GM21447 (cell line): ENCODE results near the gene LECT2.

Experiments
- ATAC-seq: cut with Tn5 transposase; IDR thresholded peaks from one replicate; pipeline ENCODE4 v1.9.1; 2021; ENCODE audit not compliant: unreplicated experiment

The LECT2 gene

DNA sequence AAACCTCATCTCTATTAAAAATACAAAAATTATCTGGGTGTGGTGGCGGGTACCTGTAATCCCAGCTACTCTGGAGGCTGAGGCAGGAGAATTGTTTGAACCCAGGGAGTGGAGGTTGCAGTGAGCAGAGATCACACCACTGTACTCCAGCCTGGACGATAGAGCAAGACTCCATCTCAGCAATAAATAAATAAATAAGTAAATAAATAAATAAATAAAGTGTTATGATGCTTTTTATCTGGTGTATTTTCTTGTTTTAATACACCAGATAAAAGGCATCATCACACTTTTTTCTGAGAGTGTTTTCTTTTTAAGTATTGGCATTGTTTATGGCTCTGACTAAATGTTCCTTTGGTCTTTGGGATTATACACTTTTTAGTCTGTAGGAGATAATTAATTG lies 24.2 kb upstream of the LECT2 start:
- no peak for ATAC-seq

DNA sequence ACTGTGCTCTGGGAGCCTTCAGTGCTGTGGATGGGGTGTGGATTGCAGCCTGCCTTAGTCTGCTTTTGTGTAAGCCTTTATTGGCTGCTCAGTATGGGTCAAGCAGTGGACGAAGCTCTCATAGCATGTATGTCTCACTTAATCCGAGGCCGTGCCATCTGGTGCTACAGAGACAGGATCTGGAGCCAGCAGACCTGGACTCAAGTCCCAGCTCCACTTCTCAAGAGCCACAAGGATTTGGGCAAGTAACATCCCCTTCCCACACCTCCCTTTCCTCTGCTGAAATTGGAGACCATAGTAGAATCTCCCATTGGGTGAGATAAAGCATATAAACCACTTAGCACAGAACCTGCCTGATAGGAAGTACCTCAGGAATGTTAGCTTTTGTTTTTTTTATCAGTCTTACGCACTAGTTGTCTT lies 23.4 kb upstream of the LECT2 start:
- no peak for ATAC-seq

DNA sequence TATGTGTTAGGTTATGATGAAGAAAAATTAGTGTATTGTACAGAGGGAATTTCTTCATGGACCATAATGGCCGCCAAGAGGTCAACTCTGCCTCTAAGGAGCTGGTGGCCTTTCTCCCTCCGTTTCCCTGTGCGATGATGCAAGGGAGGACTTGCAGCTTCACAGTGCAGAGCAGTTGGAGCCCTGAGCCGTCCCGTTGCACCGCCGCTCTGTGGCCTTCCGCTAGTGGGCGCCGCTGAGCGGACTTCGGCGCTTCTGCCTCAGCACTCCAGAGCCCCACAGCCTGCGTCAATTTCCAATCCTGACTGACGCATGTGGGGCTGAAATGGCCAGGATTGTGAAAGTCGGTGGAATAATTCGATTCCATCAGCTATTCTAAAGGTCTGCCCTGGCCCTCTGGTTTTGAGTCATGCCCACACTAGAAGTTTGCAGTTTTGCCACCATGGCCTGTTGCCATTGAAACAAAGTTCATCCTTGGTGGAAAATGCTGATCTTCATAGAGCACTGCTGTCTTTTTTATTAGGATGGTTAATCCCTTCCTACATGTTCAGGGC lies 22.7 kb upstream of the LECT2 start:
- ATAC-seq: no peak

DNA sequence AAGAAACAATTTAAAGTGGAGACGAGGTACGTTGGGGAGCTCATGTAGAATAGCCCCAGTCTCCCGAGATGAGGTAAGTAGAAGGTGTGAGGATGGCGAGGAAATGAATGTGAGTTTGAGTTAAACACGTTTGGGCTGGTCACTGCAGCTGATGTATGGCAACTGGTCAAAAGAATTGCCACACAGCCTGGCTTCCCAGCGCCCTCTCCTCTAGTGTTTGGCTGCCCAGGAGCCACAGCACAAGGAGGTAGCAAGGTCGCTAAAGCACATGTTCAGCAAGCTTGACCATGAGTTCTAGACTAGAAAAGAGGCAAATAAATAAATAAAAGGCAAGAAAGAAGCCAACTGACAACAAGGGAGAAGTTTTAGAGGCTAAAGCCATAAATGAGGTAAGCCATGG lies 21.4 kb upstream of the LECT2 start:
- ATAC-seq: no peak

DNA sequence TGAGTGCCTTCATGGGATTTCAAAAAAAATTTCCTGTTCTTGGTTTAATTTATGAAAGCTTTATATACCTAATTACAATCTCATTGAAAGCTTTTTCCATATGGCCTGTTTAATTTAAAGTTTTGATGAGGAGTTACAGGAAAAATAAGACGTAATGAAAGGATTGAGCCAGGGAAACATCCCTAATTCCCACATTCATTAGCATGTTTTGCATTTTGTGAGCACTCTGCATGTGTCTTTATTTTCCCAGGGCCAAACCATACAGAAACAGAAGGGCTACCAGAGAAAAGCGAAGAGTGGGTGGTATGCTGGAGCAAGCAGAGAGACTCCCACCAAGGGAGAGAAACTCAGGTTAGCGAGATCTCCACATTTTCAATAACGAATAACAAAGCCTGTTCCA lies 20.3 kb upstream of the LECT2 start:
- no peak for ATAC-seq

DNA sequence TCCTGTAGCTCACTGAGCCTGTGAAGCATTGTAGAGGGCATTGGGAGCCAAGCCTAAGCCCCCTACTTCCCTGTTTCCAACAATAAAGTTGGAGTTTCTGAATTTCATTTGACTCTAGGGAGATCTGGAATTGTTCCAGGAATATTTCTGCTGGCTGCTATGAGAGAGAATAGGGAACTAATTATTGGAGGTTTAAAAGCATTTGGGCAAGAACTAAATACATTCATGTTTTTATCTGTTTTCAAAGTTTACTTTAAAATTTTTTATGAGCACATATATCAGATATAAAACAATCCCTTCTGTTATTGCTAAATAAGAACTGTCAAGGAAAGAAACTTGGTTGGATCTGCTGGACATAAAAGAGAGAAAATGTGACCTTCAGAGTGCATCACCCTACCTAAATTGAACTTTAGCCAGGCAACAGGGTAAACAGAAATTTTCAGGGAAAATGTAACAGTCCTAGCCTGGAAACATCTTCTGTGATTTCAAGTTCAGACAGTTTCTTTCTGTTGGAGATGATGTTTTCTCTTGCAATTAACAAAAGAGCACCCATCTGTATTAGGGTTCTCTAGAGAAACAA lies 19.3 kb upstream of the LECT2 start:
- no peak for ATAC-seq

DNA sequence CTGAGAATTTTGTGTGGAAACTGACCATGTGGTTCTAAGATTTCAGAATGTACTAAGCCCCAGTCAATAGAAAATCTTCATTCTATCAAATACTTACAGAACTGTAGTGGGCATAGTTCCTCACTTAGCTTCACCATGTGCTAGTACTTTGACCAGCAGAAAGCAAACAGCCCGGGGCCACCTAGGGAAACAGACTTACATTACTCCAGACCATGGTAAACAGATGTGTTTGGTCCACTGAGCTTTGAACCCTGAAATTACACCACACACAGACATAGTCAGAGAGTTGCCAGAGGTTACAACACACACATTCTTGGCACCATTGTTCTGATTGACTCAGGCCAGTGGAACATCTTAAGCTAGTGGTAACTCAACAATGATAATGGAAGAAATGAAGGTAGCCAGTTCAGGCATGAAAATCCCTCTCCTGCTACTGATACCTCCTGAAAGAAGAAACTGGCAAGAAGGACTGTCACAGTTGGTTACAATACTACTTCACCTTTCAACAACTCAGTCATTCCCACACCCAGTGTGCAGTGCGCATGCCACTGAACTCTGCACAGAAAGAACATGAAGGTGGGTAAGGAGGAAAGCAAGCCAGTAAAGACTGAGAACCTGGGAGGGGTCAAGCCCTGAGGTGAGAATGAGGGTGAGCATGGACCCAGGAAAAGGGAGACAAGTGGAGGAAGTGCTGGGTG lies 18.7 kb upstream of the LECT2 start:
- ATAC-seq: no peak

DNA sequence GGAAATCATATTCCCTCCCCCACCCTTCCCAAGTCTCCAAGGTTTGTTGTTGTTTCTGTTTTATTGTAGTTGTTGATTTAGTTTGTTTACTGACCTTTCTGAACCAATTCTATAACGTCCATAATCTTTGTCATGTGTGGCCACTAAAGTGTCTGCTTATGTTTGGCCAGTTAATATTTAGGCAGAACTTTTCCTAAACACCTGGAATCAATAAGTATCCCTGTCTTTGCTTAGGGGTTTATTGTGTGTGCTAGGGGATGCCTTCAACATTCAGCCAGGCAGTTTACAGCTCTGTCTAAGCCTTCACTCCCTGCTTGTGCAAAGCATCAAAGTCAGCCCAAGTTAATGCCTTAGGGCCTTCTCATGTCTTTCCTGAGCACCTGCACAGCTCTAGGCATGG lies 16.9 kb upstream of the LECT2 start:
- no peak for ATAC-seq

DNA sequence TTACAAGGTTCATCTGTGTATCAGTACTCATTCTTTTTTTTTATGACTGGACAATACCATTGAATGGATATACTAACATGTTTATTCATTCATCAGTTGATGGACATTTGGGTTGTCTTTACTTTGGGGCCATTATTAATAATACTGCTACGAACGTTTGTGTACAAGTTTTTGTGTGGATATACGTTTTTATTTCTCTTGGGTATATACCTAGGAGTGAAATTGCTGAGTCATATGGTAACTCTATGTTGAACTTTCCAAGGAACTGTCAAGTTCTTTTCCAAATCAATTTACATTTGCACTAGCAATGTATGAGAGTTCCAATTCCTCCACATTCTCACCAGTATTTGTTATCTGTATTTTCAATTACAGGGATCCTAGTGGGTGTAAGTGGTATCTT lies 12.0 kb upstream of the LECT2 start:
- ATAC-seq: no peak

DNA sequence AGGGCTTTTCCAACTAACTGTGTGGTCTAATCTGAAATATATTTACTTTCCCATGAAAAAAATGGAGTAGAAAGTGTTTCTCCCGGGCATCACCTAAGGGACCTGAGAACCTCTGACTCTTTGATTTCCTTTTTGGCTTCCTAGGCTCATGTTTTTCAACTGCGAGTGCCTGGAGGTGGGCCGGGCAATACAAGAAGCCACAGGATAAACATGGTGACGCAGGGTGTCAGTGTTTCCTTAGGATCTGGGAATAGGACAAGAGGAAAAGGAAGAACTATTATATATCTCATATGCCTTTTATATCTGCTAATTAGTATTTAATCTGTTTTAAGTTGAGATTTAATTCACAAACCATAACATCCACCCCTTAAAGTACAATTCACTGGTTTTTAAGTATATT lies 11.4 kb upstream of the LECT2 start:
- ATAC-seq: no peak

DNA sequence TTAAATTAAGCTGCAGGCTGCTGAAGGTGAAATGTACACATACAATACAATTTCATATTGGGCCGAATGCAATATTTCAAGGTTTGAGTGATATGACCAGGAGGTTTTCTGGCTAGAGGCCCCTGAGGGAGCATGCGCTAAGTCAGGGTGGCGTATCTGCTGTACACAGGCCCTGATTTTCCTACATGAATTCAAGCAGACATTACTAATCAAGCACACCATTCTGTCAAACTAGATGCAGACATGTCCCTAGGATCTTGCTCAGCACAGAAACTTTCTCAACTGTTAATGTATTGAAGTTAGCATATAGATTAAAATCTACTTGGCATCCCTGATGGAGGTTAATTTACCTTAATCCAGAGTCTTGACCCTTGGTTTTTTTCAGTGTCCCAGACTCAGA lies 10.7 kb upstream of the LECT2 start:
- ATAC-seq: no peak

DNA sequence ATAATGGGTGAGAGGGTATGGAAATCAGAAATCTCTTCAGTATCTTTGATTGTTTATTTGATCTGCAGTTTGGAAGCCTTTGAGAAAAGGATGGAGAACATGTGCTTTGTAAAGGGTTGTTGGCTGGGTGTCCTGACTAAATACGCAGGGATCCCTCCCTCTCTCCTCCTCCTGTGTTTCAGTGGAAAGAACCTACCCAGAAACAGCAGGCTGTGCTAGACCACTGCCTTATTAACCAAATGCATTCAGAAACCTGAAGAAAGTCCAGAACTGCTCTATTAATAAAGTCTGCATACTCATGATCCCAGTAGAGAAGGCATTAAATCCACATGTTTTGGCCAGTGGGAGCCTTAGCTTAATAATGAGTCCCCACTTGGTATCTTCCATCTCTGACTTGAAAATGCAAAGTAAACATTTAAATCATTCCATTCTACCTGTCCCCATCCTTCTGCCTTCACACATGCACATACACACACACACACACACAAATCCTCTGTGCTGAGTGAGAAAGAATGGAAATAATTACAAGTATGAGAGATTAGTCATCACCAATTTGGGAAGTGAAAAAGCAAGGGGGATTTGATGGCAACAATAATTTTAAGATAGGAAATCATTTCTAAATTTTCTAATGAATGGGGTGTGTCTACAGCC lies 10.0 kb upstream of the LECT2 start:
- no peak for ATAC-seq

DNA sequence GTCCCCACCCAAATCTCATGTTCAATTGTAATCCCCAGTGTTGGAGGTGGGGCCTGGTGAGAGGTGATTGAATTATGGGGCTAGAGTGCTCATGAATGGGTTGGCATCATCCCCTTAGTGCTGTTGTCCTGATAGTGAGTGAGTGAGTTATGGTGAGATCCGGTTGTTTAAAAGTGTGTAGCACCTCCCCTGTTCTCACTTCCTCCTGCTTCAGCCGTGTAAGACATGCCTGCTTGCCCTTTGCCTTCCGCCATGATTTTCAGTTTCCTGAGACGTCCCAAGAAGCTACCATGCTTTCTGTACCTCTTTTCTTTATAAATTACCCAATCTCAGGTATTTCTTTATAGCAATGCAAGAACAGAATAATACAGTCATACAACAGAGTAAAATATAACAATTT lies 742 bp upstream of the LECT2 start:
- ATAC-seq: no peak

DNA sequence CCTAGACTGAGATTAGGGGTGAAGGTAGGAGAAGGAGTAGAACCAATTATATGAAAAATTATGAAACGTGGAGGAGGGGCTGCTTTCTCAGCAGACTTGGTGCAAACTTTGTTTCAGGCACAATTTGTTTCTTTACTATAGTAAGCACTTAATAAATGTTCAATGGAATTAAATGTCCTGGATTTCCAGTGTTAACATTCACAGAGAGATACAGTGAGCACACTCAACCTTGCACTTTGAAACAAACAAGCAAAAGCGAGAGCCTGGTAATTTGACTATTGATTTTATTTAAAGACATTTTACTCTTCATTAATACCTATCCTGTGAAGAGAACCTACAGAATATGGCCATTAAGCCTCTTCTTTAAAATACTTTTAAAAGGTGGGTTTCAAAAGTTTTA lies 933 bp downstream of the LECT2 start:
- no peak for ATAC-seq

DNA sequence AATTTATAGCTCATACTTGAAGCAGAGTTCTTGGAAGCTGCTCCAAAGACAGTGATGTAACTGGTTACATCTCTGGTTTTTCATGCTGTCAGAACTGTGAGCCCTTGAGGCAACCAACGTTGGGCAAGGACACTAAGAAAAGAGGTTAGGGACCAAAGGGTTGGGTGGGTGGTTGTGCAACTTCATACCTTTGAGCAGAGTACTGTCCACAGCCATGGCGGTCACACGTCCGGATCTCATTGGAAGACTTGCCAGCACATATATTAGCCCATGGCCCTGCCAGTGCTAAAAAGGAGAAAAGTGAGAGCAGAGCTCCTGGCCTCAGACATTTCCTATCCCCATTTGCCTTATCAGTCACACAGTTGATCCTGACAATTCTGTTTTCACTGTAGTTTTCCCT lies 2.1 kb downstream of the LECT2 start:
- ATAC-seq: no peak

DNA sequence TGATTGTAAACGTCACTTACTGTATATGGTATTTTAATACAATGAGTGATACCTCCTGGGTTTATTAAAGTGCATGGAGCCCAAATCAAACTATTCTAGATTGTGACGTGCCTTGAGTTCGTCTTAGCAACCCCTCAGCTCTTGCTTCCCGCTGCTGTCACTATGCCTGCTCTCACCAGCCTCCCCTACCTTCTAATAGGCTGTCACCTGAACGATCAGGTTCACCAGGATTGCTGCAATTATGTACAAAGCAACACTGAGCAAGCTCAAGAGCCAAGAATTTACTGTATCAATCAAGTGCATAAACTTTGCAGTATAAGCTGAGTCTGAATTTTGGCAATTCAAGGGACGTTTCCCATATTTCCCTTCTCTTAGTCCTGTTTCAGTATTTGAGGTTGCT lies 3.0 kb downstream of the LECT2 start:
- no peak for ATAC-seq

DNA sequence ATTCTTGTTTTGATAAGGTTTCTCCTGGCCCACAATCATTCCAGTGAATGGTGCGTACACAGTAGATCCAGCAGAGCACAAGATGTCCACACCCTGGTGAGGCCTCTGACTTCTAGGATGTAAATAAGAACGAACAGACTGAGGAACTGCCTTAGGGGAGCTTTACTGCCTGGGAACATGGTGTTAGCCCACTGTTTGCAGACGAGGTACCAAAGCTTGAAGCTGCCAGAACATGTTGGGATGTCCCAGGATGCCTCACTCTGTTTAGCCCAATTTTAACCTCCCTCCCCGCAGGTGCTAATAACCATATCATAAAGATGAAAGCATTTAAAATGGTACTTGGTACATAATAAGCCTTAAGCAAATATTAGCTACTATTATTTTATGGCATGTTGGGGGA lies 3.5 kb downstream of the LECT2 start:
- no peak for ATAC-seq

DNA sequence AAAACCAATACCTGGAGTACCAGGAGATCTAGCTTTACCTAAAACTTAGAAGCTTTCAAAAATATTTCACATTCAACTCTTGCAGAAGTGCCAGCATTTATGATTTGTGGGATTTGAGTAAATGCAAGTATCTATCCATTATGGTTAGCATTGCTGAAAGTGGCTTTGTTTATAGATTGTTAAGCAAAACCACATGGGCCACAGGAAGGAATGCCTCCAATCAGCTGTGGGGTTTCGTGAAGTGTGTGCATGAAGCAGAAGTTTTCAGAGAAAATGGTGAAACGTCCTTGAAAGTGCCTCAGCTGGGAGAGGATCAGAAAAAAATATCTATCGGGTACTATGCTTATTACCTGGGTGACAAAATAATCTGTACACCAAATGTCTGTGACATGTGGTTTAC lies 4.2 kb downstream of the LECT2 start:
- ATAC-seq: no peak

DNA sequence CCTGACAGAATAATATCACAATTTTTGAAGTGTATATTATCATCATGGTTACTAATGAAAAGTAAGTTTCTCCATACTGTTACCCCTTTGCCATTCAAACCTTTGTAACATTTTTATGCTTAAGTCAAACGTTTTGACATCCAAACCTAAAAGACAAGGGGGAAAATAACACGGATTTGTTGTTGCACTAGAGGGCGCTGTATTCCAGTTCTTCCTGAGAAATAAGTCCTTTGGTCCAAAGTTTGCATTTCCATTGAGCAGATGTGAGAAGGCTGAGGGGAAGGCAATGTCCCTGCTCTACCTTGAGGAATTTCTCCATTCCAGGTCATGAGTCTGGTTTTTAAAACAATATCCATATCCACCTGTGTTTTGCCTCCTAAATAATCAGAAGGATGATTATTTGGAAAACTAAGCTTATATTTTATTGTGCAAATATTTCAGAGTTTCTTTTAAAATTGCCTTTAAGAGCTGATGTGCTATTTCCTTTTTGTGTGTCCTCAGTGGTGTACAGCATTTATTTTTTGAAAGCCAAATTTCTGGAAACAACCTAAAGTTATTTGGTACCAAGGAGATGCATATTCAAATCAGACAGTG lies 9.7 kb downstream of the LECT2 start:
- ATAC-seq: no peak

DNA sequence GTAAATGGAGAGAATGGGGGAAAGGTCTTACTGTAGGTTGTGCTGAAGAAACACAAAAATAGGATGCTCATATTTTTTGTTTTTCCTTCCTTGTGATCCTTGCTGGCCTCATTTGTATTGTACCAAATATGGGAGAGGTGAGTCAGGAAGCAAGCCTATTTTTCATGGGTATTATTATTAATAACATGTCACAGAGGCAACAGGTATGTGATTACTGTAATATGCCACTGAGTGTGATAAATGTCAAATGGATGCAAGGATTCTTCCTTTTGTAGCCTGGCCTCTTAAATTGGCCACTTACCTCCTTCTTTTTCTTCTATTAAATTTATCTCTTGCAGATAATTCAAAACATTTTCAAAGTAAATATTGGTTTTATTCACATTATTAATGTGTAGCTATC lies 10.2 kb downstream of the LECT2 start:
- ATAC-seq: no peak

DNA sequence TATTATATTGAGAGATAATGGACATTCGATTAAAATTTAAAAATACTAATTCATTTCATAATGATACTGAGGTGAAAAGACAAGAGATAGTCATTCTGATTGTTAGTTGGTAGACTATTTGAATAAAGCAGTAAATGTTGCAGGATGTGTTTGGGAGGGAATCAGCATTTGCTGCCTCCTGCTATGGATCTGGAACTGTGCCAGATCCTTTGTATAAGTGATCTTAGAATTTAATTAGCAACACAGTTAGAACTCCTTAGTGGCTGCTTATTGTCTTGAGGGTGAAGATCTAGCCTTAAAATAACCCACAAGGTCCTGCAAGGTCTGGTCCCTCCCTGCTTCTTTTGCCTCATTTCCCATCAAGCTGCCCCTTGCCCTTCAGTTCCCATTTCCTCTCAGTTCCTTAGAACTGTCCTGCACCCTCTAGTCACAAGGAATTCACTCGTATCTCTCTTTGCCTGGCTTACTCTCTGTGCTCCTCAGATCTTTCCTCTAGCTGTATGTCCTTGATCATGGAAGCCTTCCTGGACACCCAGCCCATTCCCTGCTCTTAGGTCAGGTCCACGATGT lies 12.5 kb downstream of the LECT2 start:
- ATAC-seq: no peak

DNA sequence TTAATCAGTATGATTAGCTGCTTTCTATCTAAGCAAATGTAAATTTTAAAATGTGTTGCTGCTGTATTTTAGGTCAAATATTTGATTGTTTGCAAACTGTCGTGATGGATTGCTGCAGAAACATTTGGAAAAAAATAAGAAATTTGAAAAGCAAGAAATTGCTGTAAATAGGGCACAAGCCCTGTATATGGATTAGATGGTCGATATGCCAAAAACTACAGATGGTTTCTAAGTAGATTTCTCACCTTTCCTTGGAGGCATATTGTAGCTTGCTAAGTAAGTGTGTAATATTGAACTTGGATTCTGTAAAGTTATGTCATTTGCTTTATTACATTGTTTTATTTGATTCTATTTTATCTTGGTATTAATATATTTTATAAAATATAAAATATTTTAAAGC lies 13.1 kb downstream of the LECT2 start:
- no peak for ATAC-seq
